A549 treated with dexamethasone at 1 μM for 4 hours (cell line): ENCODE measurements around the gene OR4K13. TPM values are rescaled to one million over a fixed set of nuclear protein-coding genes. Genes with fewer than 3 reads are reported as not detected.

Source experiments
- total RNA-seq: library from RNA; stranded (reverse); fragments of 200-300 nt; extraction: Qiagen RNA extraction; gene quantifications from 5 replicates; pipeline ENCODE4 v1.2.3, GENCODE V29; 2022

The OR4K13 gene, protein sequence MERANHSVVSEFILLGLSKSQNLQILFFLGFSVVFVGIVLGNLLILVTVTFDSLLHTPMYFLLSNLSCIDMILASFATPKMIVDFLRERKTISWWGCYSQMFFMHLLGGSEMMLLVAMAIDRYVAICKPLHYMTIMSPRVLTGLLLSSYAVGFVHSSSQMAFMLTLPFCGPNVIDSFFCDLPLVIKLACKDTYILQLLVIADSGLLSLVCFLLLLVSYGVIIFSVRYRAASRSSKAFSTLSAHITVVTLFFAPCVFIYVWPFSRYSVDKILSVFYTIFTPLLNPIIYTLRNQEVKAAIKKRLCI
- not detected in 5 replicates for total RNA-seq

DNA sequence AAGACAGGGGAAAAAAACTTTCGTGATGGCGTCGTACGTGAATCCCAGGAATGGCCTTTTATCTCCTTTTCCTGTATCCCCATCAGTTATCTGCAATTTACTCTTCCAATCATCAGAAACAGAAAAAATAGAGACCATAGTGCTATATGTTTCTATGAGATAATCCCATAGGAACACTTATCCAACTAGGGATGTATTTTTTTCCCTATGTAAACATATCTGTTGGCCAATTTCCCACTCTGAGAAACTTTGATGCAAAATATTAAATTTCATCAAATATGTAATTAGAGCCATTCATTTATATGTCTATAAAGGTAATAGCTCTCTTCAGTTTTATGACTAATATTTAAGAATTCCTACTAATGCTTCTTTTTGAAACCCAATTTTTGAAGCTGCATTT lies at the start of gene OR4K13:
Gene OR4K13 (minus strand): TSS at position 101 of the 400 bp plus-strand sequence. CDS start 1,280 bp downstream, outside the sequence.

DNA sequence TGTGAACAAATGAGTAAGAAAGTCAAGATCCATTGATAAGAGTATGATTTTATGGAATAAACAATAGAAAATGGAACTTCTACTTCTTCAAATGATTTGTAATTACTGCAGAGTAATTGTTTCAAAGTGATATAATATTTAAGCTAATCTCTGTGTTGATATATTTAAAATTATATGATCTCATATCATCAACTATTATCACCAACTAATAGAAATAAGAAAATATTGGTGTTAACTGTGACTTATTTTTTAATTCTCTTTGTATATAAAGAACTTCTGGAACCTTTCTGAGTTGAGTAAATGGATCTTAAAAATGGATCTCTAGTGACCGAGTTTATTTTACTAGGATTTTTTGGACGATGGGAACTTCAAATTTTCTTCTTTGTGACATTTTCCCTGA lies 23.9 kb upstream of the OR4K13 start, which contains the start of gene OR4L1:
Gene OR4L1 (plus strand): TSS at position 301 of the 400 bp plus-strand sequence. CDS start 0 bp downstream, at position 301.

DNA sequence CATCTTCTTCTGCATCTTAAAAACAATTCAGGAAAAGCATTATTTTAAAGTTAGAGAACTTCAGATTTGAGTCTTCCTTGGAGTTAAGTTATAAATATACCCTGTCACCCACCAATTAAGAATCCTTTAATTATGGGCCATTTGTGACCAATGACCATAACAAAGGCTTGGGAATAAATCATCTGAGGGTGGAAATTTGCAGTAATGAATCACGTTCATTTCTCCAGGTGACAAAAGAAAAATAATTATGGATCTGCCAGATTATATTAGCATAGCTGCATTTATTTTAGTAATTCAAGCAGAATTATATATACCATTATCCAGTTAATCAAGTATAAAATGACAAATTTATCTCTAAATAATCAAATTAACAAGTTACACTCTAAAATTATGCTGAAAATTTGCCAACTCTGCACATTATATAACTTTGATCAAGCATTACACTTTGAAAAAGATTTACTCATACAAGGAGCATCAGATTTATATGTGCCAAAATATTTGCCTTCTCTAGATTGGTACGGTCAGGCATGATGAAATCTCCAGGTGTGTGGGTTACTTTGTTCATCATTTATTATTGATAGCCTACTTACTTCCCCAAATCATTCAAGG lies 16.5 kb downstream of the OR4K13 start, which contains the start of gene OR4K14:
Gene OR4K14 (minus strand): TSS at position 51 of the 609 bp plus-strand sequence. CDS start 4,114 bp downstream, outside the sequence.

DNA sequence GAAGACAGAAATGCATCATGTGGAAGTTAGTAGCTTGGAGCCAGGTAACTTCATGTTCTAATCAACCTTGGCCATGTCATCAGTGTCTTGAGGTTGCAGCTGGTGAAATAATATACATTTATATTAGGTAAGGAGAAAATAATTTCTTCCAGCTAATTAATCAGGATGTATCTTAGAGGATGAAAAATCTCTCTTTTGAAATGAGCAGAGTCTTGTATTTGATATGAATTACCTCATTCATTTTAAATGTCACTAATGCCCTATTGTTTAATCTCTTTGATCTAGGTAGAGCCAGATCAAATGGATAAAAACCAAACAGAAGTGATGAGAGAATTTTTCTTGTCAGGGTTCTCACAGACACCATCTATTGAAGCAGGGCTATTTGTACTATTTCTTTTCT lies 34.0 kb downstream of the OR4K13 start, which contains the start of gene OR4Q2:
Gene OR4Q2 (plus strand): TSS at position 301 of the 400 bp plus-strand sequence.

Other genes with a start within 250 kb of the OR4K13 start
- gene OR4N2, start 232.3 kb downstream of the OR4K13 start, total RNA-seq, result not detected in 5 replicates
- not detected in 5 replicates for gene OR4K2, start 160.9 kb downstream of the OR4K13 start, total RNA-seq
- not detected in 5 replicates for gene OR4K5, start 115.4 kb downstream of the OR4K13 start, total RNA-seq
- not detected in 5 replicates for gene OR4K1, start 105.1 kb downstream of the OR4K13 start, total RNA-seq
- gene OR4K15, start 60.4 kb downstream of the OR4K13 start, total RNA-seq, result not detected in 5 replicates
- not detected in 5 replicates for gene OR4Q2, start 33.9 kb downstream of the OR4K13 start, total RNA-seq
- gene OR4K14, start 16.7 kb downstream of the OR4K13 start, total RNA-seq, result not detected in 5 replicates
- not detected in 5 replicates for gene OR4L1, start 24.0 kb upstream of the OR4K13 start, total RNA-seq
- not detected in 5 replicates for gene OR4K17, start 74.7 kb upstream of the OR4K13 start, total RNA-seq
- not detected in 5 replicates for gene OR4N5, start 102.8 kb upstream of the OR4K13 start, total RNA-seq
- gene OR11G2, start 154.9 kb upstream of the OR4K13 start, total RNA-seq, result not detected in 5 replicates
- gene OR11H6, start 187.7 kb upstream of the OR4K13 start, total RNA-seq, result not detected in 5 replicates
- not detected in 5 replicates for gene OR11H7, start 192.9 kb upstream of the OR4K13 start, total RNA-seq
- not detected in 5 replicates for gene OR11H4, start 203.2 kb upstream of the OR4K13 start, total RNA-seq